ENCODE measurements around the gene WNT10A. TPM values are rescaled to one million over a fixed set of nuclear protein-coding genes. Genes with fewer than 3 reads are reported as not detected.
"Not testable (repeated sequence)": the region's sequence is repeated elsewhere in the genome, so short reads cannot be mapped to it uniquely, and the experiment has no call there.

WNT10A gene
- total RNA-seq, 1 experiment from 2014 or later: 1.4 TPM

DNA sequence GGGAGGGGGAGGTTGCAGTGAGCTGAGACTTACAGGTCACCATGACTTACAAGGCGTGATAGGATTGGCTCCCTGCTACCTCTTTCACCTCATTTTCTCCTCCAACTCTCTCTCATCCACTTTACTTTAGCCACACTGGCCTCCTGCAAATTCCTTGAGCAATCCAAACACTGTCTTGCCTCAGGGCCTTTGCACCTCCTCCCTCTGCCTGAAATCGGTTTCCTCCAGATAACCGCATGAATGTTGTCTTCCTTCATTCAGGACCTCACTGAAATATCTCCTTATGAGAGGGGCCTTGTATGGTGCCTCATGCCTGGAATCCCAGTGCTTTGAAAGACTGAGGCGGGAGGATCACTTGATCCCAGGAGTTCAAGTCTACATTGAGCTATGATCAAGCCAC, 21.8 kb downstream of the WNT10A start:
- in situ Hi-C loops (cut with HindIII; ENCODE audit: low sequenced_read_pairs): no loop called here
- DNase-seq (ENCODE audit: low spot score): no peak

DNA sequence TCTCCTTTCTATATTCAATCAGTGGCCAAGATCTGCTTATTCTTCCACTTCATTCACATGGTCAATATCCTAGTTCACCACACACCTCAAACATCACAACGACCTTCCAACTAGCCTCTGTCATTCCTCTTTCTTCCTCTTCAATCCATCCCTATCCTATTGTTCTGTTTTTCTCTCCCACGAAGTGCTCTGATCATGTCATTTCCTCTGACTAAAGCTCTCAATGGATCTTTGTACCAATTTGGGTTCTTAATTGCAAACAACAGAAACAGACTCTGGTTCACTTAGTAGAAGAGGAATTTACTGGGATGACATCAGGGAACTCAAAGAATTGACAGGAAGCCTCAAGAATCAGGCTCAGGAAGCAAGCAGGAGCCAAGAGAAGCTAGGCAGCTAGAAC, 23.5 kb downstream of the WNT10A start:
- no peak for DNase-seq (ENCODE audit: low spot score)
- in situ Hi-C loops (cut with HindIII; ENCODE audit: low sequenced_read_pairs): no loop called here

DNA sequence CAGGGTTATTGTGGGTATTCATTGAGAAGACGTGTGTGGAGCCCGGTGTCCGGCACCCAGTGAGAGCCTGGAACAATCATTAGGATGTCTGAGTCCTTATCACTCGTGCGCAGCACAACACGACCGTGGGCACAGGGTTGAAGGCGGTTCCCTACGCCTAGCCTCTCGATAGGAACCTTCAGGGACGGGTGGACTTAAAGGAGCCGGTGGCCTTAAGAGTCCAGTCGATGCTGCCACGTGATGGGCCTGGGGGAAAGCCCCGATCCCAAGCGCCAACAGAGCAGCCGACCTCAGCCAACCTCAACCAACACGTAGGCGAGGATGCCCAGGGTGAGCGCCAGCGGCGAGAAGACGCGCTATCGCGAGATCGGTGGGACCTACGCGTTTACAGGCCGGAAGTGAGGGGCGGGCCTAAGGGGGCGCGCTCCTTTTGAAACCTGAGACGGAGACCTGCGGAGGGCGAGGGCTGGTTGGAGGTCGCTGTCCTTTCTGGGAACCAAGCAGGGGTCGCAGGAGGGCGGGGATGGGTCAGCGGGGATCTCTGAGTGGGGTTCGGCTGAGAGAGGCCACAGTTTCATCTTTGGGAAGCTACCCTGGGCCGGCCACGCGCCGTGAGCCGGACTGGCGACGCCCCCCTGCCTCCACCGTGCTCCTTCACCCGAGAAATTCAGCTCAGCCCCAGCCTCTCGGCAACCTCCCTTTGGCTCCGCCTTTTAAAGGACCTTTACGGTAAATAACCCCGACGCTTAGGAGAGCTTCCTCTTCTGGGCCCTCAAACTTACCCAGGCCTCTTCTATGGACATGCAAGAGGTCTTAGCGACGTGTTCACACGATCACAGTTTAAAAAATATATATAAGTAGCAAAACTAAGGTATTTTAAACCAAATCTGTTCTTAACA, 28.3 kb downstream of the WNT10A start:
- DNase-seq (ENCODE audit: low spot score): peak; percentile 88
- in situ Hi-C loops (cut with HindIII; ENCODE audit: low sequenced_read_pairs): loop anchor here (5.0 kb wide), 1 partner anchor 37 kb away; no protein-coding TSS in a partner anchor

GRCh38 chr2:218910741-218911140, 30.1 kb downstream of the WNT10A start:
- in situ Hi-C loops (cut with HindIII; ENCODE audit: low sequenced_read_pairs): no loop called here

DNA sequence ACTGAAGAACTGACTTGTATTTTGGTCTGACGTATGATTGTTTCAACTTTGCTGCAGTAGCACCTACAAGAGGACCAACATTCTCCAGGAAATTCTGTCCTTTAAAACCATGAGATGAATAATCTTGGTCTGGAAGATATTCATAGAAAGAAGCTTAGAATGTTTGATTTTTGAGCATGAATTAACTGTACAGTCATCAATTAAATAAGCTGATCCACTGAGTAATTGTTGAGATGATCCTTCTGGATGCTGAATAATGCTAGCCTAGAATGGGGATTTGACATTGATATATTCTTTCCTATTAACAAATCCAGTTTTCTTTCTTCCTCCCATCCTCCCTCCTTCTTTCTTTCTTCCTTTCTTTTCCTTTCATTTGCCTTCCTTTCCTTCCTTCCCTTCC, 39.9 kb downstream of the WNT10A start:
- in situ Hi-C loops (cut with HindIII; ENCODE audit: low sequenced_read_pairs): no loop called here
- no peak for DNase-seq (ENCODE audit: low spot score)

More at GRCh38 chr2:218910741-218911140, 30.1 kb downstream of the WNT10A start:
- DNase-seq (ENCODE audit: low spot score): no peak

- no peak for DNase-seq (ENCODE audit: low spot score)
- in situ Hi-C loops (cut with HindIII; ENCODE audit: low sequenced_read_pairs): no loop called here
Observed at GRCh38 chr2:218924757-218925156, 44.1 kb downstream of the WNT10A start.

- in situ Hi-C loops (cut with HindIII; ENCODE audit: low sequenced_read_pairs): no loop called here
- DNase-seq (ENCODE audit: low spot score): no peak
Observed at GRCh38 chr2:218925434-218925833, 44.8 kb downstream of the WNT10A start.

- DNase-seq (ENCODE audit: low spot score): no peak
- in situ Hi-C loops (cut with HindIII; ENCODE audit: low sequenced_read_pairs): no loop called here
Observed at GRCh38 chr2:218927422-218927821, 46.8 kb downstream of the WNT10A start.

- DNase-seq (ENCODE audit: low spot score): no peak
- in situ Hi-C loops (cut with HindIII; ENCODE audit: low sequenced_read_pairs): no loop called here
Observed at GRCh38 chr2:218927876-218928275, 47.2 kb downstream of the WNT10A start.

- DNase-seq (ENCODE audit: low spot score); in situ Hi-C loops (cut with HindIII; ENCODE audit: low sequenced_read_pairs): not testable (repeated sequence)
Observed at GRCh38 chr2:218930488-218930887, 49.8 kb downstream of the WNT10A start.

DNA sequence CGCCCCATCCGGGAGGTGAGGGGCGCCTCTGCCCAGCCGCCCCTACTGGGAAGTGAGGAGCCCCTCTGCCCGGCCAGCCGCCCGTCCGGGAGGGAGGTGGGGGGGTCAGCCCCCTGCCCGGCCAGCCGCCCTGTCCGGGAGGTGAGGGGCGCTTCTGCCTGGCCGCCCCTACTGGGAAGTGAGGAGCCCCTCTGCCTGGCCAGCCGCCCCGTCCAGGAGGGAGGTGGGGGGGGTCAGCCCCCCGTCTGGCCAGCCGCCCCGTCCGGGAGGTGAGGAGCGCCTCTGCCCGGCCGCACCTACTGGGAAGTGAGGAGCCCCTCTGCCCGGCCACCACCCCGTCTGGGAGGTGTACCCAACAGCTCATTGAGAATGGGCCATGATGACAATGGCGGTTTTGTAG, 51.1 kb downstream of the WNT10A start:
- in situ Hi-C loops (cut with HindIII; ENCODE audit: low sequenced_read_pairs); DNase-seq (ENCODE audit: low spot score): not testable (repeated sequence)

Other genes starting within 250 kb of the WNT10A start
- gene ZNF142, start 221.2 kb upstream of the WNT10A start, total RNA-seq (2014; rRNA removed; shearing (Covaris generic)): 4.4 and 6.2 TPM in 2 replicates
- gene BCS1L, start 221.2 kb upstream of the WNT10A start, total RNA-seq (2014; rRNA removed; shearing (Covaris generic)): 19.4 and 47.4 TPM in 2 replicates
- gene RNF25, start 208.8 kb upstream of the WNT10A start, total RNA-seq (2014; rRNA removed; shearing (Covaris generic)): 35.6 and 48.6 TPM in 2 replicates
- gene STK36, start 208.8 kb upstream of the WNT10A start, total RNA-seq (2014; rRNA removed; shearing (Covaris generic)): 14.4 and 22.9 TPM in 2 replicates
- 6.3 and 9.7 TPM in 2 replicates for gene TTLL4, start 170.0 kb upstream of the WNT10A start, total RNA-seq (2014; rRNA removed; shearing (Covaris generic))
- not detected in 2 replicates for gene CYP27A1, start 98.7 kb upstream of the WNT10A start, total RNA-seq (2014; rRNA removed; shearing (Covaris generic))
- not detected in 2 replicates for gene PRKAG3, start 49.0 kb upstream of the WNT10A start, total RNA-seq (2014; rRNA removed; shearing (Covaris generic))
- gene WNT6, start 21.0 kb upstream of the WNT10A start, total RNA-seq (2014; rRNA removed; shearing (Covaris generic)): 0.14 TPM in 1 of 2 replicates, not detected in the other
- 0.51 and 2.2 TPM in 2 replicates for gene CDK5R2, start 78.8 kb downstream of the WNT10A start, total RNA-seq (2014; rRNA removed; shearing (Covaris generic))
- gene FEV, start 104.3 kb downstream of the WNT10A start, total RNA-seq (2014; rRNA removed; shearing (Covaris generic)): not detected in 2 replicates
- gene CRYBA2, start 112.6 kb downstream of the WNT10A start, total RNA-seq (2014; rRNA removed; shearing (Covaris generic)): not detected in 2 replicates
- gene CFAP65, start 160.7 kb downstream of the WNT10A start, total RNA-seq (2014; rRNA removed; shearing (Covaris generic)): not detected in 2 replicates
- gene IHH, start 180.1 kb downstream of the WNT10A start, total RNA-seq (2014; rRNA removed; shearing (Covaris generic)): not detected in 2 replicates